ENCODE results near the gene TGFA.

GRCh38 chr2:70482401-70482800, 71.2 kb downstream of the TGFA start:
- TF ChIP-seq CTCF (conservative IDR thresholded peaks at IDR 0.05; ENCODE audit: low read length) = no peak
- TF ChIP-seq EZH2phosphoT487 (IDR thresholded peaks at IDR 0.05; ENCODE audit: borderline replicate concordance, low read depth, low read length) = no peak
